ENCODE data around the gene CHTF8.

CHTF8 gene

GRCh38 chr16:69085032-69085695 is 47.2 kb downstream of the CHTF8 start:
- DNase-seq (ENCODE audit: low read depth) = no peak

GRCh38 chr16:69084289-69084688 is 48.1 kb downstream of the CHTF8 start:
- DNase-seq (ENCODE audit: low read depth) = peak; percentile 67

- DNase-seq (ENCODE audit: low read depth) = no peak
These were observed 49.0 kb downstream of the CHTF8 start for GRCh38 chr16:69083306-69083941.

- DNase-seq (ENCODE audit: low read depth) = no peak
These were observed 52.7 kb downstream of the CHTF8 start for GRCh38 chr16:69079697-69080096.

GRCh38 chr16:69078073-69078472 is 54.3 kb downstream of the CHTF8 start:
- DNase-seq (ENCODE audit: low read depth) = no peak

- DNase-seq (ENCODE audit: low read depth) = no peak
These were observed 55.1 kb downstream of the CHTF8 start for GRCh38 chr16:69077251-69077650.

- peak; percentile 87 for DNase-seq (ENCODE audit: low read depth)
These were observed 59.1 kb downstream of the CHTF8 start for GRCh38 chr16:69073181-69073702.

- no peak for DNase-seq (ENCODE audit: low read depth)
These were observed 59.8 kb downstream of the CHTF8 start for GRCh38 chr16:69072640-69072974.

- DNase-seq (ENCODE audit: low read depth) = no peak
These were observed 61.4 kb downstream of the CHTF8 start for GRCh38 chr16:69071036-69071435.

GRCh38 chr16:69069504-69069903 is 62.9 kb downstream of the CHTF8 start:
- DNase-seq (ENCODE audit: low read depth) = no peak

Measured in EH (cell line).